CMK (cell line): ENCODE data around the gene DLK1.
A peak's percentile ranks its signal among the peaks of the same experiment; 100 is the strongest.

Source experiments
- DNase-seq: peaks from one replicate; pipeline ENCODE4 v3.0.0-alpha.2; 2010; ENCODE audit warnings: low read depth

Gene DLK1

GRCh38 chr14:100762089-100762515 lies 35.4 kb downstream of the DLK1 start:
- DNase-seq, result no peak

DNA sequence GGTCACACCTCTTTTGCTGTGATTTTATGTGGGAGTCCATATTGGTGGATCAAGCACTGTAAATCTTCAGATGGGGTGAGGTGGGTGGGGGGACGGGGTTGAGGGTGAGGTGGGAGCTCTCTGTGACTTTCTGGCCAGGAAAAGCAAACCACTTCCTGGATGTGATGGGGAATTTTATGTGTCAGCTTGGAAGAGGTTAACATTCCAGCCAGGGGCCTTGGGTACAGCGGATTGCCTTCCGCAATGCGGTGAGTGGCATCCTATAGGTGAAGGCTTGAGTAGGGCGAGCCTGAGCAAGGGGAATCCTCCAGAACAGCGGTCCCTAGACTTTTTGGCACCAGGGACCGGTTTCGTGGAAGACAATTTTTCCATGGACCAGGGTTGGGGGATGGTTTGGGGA lies 36.2 kb downstream of the DLK1 start:
- no peak for DNase-seq

GRCh38 chr14:100764471-100765115 lies 37.9 kb downstream of the DLK1 start:
- no peak for DNase-seq

DNA sequence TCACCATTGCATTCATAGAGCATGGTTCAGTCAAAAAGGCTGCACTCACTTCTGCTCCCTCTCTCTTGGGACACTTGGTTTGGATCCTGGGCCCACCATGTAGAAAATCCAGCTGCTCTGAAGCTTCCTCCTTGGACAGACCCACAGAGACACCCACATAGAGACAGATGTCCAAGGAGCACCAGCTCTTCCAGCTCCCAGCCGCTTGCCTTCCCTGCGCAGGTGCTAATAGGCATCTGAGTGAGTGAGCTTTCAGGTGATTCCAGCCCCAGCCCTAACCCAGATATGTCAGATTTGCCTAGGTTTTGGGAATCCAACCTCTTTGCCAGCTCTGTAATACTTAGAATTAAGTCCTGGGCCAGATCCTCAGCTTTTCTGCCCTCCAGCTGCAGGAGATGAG lies 38.6 kb downstream of the DLK1 start:
- no peak for DNase-seq

- no peak for DNase-seq
Observed at GRCh38 chr14:100765991-100766390, 39.3 kb downstream of the DLK1 start.

- no peak for DNase-seq
Observed at GRCh38 chr14:100767003-100767787, 40.5 kb downstream of the DLK1 start.

- no peak for DNase-seq
Observed at GRCh38 chr14:100767788-100768536, 41.3 kb downstream of the DLK1 start.

DNA sequence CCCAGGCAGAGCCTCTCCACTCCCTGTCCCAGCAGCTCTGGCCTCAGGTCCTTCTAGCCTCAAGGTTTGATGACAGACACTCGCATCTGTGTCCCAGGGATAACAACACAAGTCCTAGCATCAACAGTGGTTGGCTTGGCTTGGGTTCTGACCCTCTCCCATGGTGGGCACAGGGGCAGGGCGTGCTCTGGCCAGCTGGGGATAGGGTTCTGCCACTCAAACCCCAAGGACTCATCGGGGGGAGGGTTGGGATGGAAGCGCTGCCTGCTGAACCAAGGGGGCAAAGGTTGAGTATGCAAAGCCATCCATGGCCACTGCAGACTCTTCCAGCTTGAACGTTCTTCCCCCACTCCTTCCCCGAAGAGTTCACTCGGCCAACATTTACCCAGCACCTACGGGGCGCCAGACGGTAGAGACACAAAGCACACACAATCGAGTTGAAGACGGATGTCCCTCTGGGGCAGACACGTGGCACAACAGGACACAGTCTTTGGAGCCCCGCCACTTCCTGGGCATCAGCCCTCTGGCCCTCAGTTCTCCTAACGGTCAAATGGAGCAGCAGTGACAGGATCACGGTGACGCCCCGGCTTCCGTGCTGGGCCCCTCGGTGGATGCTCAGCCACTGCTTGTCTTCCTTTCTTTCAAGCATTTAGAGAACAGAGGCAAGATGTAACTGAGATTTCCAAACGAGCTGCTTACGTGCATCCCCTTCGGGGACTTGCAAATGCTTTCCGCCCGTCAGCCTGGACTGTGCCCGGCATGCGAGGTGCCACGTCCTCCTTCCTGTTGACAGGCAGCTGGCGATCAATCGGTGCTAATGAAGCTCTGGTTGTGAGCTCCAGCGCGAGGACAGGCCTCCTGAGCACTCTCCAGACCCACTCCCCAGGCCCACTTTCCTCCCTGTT lies 42.6 kb downstream of the DLK1 start:
- no peak for DNase-seq

- DNase-seq, result no peak
Observed at GRCh38 chr14:100770046-100770445, 43.4 kb downstream of the DLK1 start.

DNA sequence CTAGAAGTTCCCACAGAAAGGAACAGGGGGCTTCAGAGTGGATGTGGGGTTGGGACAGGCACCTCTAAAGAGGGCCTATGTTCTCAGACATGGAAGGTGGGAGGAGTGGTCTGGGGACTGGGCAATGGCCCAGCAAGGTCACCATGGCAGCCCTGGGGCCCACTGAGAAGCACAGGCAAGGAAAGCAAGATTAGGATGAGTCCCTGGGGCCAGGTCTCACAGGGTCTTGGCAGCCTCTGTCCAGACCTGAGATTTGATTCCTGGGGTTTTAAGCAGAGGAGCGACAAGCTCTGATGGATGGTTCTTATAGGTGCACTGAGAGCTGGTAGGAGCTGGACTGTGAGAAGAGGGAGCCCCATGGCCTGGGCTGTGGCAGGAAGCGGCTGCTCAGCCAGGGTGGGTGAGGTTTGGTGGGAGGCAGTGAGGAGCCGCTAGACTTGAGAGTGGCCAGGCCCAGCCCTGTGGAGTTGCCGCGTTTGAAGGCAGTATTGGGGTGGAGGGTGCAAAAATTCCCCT lies 44.0 kb downstream of the DLK1 start:
- peak; percentile 67 for DNase-seq

DNA sequence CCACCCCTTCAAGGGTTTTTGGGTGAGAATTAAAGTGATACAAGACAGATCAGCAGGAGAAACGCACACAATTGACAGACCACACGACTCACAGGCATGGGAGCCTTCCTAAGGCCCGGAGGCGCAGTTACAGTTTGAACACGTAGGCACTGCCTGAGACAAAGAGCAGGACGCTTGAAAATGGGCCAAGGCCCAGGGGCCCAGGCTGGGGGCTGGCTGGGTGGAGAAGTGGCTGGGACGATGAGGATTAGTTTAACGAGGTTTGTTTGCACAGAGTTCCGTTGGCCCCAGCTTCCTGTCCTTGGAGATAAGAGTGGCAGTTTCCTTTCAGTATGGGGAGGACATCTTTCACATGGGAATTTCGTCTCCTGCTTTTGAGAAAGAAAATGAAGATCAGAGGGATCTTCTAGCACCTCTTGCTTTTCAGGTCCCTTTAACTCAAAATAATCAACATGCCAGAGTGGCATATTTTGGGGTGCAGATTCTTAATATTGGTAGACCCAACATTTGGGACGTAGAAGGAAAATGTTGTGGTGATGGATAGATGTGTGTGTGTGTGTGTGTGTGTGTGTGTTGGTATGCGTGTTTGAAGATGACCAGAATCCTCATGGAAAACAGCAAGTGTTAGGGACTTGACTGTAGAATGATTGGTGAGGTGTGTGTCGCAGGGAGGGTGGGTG lies 44.6 kb downstream of the DLK1 start:
- peak; percentile 76 for DNase-seq

GRCh38 chr14:100772607-100773165 lies 46.0 kb downstream of the DLK1 start:
- no peak for DNase-seq

- DNase-seq, result no peak
Observed at GRCh38 chr14:100773331-100774163, 46.9 kb downstream of the DLK1 start.

- DNase-seq, result no peak
Observed at GRCh38 chr14:100774164-100774537, 47.5 kb downstream of the DLK1 start.

- no peak for DNase-seq
Observed at GRCh38 chr14:100775351-100775830, 48.7 kb downstream of the DLK1 start.

GRCh38 chr14:100775831-100776591 lies 49.3 kb downstream of the DLK1 start:
- no peak for DNase-seq

DNA sequence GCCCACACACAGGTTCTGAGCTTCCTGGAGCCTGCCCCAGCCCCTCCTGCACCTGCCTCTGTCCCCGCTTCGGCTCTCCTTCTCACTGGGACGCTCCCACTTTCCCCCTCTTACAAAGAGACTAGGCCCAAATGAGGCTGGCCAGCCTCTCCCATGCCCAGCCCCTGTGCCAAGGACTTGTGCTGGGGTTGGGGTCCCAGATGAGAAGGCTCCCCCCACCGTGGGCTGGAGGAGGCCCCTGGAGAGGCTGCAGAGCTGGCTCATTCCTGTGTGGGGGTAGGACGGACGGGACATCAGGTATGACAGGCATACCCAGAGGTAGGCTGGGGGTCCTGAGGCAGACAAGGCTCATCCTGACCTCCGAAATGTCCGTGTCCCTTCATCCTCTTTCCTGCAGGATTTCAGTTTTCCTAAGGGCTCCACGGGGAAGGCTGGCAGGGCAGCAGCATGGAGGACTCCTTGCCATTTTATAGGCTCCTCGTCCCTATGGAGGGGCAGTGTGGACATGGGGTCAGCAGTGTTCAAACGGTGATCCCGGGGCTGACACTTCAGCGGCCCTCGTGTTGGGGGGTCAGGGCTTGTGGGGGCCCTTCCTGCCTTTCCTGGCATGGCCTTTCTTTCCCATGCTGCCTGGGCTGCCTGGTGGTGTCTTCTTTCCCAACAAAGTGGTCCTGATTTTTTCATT lies 50.1 kb downstream of the DLK1 start:
- DNase-seq, result no peak

- DNase-seq, result no peak
Observed at GRCh38 chr14:100777366-100777817, 50.7 kb downstream of the DLK1 start.
